Measurements from ENCODE around the gene ZNF396. TPM values are rescaled to one million over a fixed set of nuclear protein-coding genes. Genes with fewer than 3 reads are reported as not detected.

Gene ZNF396
- total RNA-seq, 3 donors from 2014 or later (not counting 1 experiment from before 2014, with no cell fraction given) = 1.2 to 1.7 (median 1.2) TPM

- peak overlapping the region; percentile 89 for H3K4me3 Mint-ChIP-seq
- peak overlapping the region; percentile 59 to 88 for H3K27ac Mint-ChIP-seq
- peak overlapping the region; percentile 78 for H3K4me3 ChIP-seq (ENCODE audit: low read length)
- no peak overlapping the region for H3K27ac ChIP-seq (ENCODE audit: low read length)
- H3K4me1 Mint-ChIP-seq = peaks cover 5 to 13% of the 10 kb centered on the region in 2 donors
- no peaks in the 10 kb centered on the region for H3K27me3 ChIP-seq (ENCODE audit: control insufficient read depth, insufficient read depth, low read length)
- peaks cover 10% of the 10 kb centered on the region for H3K4me1 ChIP-seq (ENCODE audit: control insufficient read depth, insufficient read depth, low read length)
- H3K27me3 Mint-ChIP-seq (ENCODE audit: low read depth in 2 of 2) = no peaks in the 10 kb centered on the region
- TF ChIP-seq, protein P1, sequence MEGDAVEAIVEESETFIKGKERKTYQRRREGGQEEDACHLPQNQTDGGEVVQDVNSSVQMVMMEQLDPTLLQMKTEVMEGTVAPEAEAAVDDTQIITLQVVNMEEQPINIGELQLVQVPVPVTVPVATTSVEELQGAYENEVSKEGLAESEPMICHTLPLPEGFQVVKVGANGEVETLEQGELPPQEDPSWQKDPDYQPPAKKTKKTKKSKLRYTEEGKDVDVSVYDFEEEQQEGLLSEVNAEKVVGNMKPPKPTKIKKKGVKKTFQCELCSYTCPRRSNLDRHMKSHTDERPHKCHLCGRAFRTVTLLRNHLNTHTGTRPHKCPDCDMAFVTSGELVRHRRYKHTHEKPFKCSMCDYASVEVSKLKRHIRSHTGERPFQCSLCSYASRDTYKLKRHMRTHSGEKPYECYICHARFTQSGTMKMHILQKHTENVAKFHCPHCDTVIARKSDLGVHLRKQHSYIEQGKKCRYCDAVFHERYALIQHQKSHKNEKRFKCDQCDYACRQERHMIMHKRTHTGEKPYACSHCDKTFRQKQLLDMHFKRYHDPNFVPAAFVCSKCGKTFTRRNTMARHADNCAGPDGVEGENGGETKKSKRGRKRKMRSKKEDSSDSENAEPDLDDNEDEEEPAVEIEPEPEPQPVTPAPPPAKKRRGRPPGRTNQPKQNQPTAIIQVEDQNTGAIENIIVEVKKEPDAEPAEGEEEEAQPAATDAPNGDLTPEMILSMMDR (IDR thresholded peaks at IDR 0.05) = no peak
- intact Hi-C loops (cut with micrococcal nuclease) = loop anchor here (2.0 kb wide), 1 partner anchor 32 kb away; the partner anchor contains the start of gene ZNF24
- H3K9me3 ChIP-seq (ENCODE audit: control insufficient read depth, insufficient read depth, low read length) = no peaks in the 10 kb centered on the region
- 4% methylated on average over 13 of the region's 13 CpGs for WGBS (ENCODE audit: insufficient coverage)
- H3K9me3 Mint-ChIP-seq = no peaks in the 10 kb centered on the region
- peak in 1 of 2 donors; percentile 45 for DNase-seq
- no peaks in the 10 kb centered on the region for H3K36me3 Mint-ChIP-seq
- H3K36me3 ChIP-seq (ENCODE audit: control insufficient read depth, insufficient read depth, low read length) = no peaks in the 10 kb centered on the region
- ATAC-seq = peak; percentile 53 to 73 (median 64)
Observed at GRCh38 chr18:35376393-35376741, 770 bp downstream of the ZNF396 start.

DNA sequence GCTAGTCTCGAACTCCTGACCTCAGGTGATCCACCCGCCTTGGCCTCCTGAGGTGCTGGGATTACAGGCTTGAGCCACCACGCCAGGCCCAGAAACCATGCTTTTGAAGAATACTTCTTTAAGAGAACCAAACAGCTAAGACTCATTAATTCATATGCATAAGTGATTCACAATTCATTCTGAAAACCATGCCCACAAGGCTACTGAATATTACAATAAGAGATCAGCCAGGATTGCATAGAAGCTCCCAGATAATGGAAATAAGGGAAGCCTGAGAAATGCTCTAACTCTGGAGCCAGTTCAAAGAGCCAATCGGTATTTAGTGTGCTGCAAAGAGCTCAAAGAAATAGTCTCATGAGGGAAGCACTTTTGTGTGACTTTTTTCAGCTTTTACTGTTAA, 2.4 kb downstream of the ZNF396 start:
- no peaks in the 10 kb centered on the region for H3K27me3 ChIP-seq (ENCODE audit: control insufficient read depth, insufficient read depth, low read length)
- Mint-ChIP-seq H3K4me3 (no peak overlapping the region), H3K27me3 (ENCODE audit: low read depth in 2 of 2) (no peaks in the 10 kb centered on the region), H3K27ac (no peak overlapping the region), H3K4me1 (peaks cover 5 to 13% of the 10 kb centered on the region in 2 donors), H3K36me3 (no peaks in the 10 kb centered on the region), H3K9me3 (no peaks in the 10 kb centered on the region)
- H3K36me3 ChIP-seq (ENCODE audit: control insufficient read depth, insufficient read depth, low read length) = no peaks in the 10 kb centered on the region
- ATAC-seq = no peak
- no peak overlapping the region for H3K4me3 ChIP-seq (ENCODE audit: low read length)
- DNase-seq = no peak
- TF ChIP-seq, protein P1 (IDR thresholded peaks at IDR 0.05) = no peak
- no peaks in the 10 kb centered on the region for H3K9me3 ChIP-seq (ENCODE audit: control insufficient read depth, insufficient read depth, low read length)
- 96% methylated on average over 4 of the region's 4 CpGs for WGBS (ENCODE audit: insufficient coverage)
- no peak overlapping the region for H3K27ac ChIP-seq (ENCODE audit: low read length)
- intact Hi-C loops (cut with micrococcal nuclease) = no loop called here
- peaks cover 10% of the 10 kb centered on the region for H3K4me1 ChIP-seq (ENCODE audit: control insufficient read depth, insufficient read depth, low read length)

DNA sequence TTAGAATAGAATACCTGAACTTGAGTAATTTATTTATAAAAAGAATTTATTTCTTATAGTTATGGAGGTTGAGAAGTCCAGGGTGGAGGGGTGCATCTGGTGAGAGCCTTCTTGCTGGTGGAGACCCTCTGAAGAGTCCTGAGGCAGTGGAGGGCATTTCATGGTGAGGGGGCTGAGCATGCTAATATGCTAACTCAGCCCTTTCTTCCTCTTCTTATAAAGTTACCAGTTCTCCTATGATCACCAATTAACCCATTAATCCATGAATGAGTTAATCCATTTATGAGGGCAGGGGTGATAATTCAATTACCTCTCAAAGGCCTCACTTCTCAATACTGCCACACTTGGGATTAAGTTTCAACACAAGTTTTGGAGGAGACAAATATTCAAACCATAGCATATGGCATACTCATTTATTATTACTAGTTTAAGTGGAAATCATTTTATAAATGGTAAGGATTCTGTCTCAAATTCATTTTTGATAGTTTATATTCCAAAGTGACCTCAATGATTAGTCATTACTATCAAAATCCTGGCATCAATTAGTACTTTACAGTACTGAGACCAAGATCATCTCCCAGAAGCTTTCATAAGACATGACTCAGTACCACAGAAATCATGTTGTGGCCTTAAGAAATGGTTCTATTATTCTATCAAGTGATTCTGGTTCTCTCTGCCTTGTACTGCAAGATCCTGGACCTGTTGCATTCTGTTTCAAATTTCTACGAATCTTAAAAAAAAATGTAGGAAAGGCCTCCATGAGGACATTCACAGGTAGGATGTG, 5.5 kb downstream of the ZNF396 start:
- TF ChIP-seq, protein P1 (IDR thresholded peaks at IDR 0.05) = no peak
- Histone ChIP-seq H3K4me3 (ENCODE audit: low read length) (no peak overlapping the region), H3K9me3 (ENCODE audit: control insufficient read depth, insufficient read depth, low read length) (no peaks in the 10 kb centered on the region), H3K4me1 (ENCODE audit: control insufficient read depth, insufficient read depth, low read length) (peaks cover 5% of the 10 kb centered on the region), H3K27ac (ENCODE audit: low read length) (no peak overlapping the region), H3K27me3 (ENCODE audit: control insufficient read depth, insufficient read depth, low read length) (no peaks in the 10 kb centered on the region), H3K36me3 (ENCODE audit: control insufficient read depth, insufficient read depth, low read length) (no peaks in the 10 kb centered on the region)
- Mint-ChIP-seq H3K9me3 (no peaks in the 10 kb centered on the region), H3K36me3 (no peaks in the 10 kb centered on the region), H3K4me1 (peaks cover 5 to 7% of the 10 kb centered on the region in 2 donors), H3K27me3 (ENCODE audit: low read depth in 2 of 2) (no peaks in the 10 kb centered on the region), H3K4me3 (no peak overlapping the region), H3K27ac (no peak overlapping the region)
- WGBS (ENCODE audit: insufficient coverage) = 94% methylated on average over 1 of the region's 1 CpG
- intact Hi-C loops (cut with micrococcal nuclease) = no loop called here
- ATAC-seq (no peak), DNase-seq (no peak)

Measured in natural killer cell (primary cell).